NOMO-1 (cell line): ENCODE results near the gene NNT.

ENCODE experiments used
- DNase-seq, 2 experiments: peaks; one replicate each; lab custom pipeline; 2025; ENCODE audit not compliant: unreplicated experiment in 2 of 2; lab: John Stamatoyannopoulos, UW

Gene NNT

GRCh38 chr5:43620944-43621505 is 18.0 kb downstream of the NNT start:
- no peak for DNase-seq

GRCh38 chr5:43622074-43622473 is 19.1 kb downstream of the NNT start:
- DNase-seq, result no peak

- no peak for DNase-seq
Observed at GRCh38 chr5:43623048-43623680, 20.2 kb downstream of the NNT start.

- DNase-seq, result peak in 1 of 2 experiments; percentile 42
Observed at GRCh38 chr5:43627028-43627427, 24.0 kb downstream of the NNT start.

- DNase-seq, result peak; percentile 42 to 96
Observed at GRCh38 chr5:43631182-43631910, 28.4 kb downstream of the NNT start.

GRCh38 chr5:43634621-43635020 is 31.6 kb downstream of the NNT start:
- DNase-seq, result peak; percentile 40 to 75

GRCh38 chr5:43635374-43635773 is 32.4 kb downstream of the NNT start:
- no peak for DNase-seq

GRCh38 chr5:43636076-43636475 is 33.1 kb downstream of the NNT start:
- no peak for DNase-seq

GRCh38 chr5:43637416-43637815 is 34.4 kb downstream of the NNT start:
- DNase-seq, result no peak

- peak in 1 of 2 experiments; percentile 14 for DNase-seq
Observed at GRCh38 chr5:43638107-43638506, 35.1 kb downstream of the NNT start.

GRCh38 chr5:43638546-43638945 is 35.6 kb downstream of the NNT start:
- no peak for DNase-seq

- DNase-seq, result no peak
Observed at GRCh38 chr5:43639566-43639965, 36.6 kb downstream of the NNT start.

GRCh38 chr5:43642428-43642827 is 39.4 kb downstream of the NNT start:
- DNase-seq, result no peak

- DNase-seq, result no peak
Observed at GRCh38 chr5:43643327-43643726, 40.3 kb downstream of the NNT start.

- no peak for DNase-seq
Observed at GRCh38 chr5:43643750-43644149, 40.8 kb downstream of the NNT start.

GRCh38 chr5:43646992-43647391 is 44.0 kb downstream of the NNT start:
- no peak for DNase-seq

- DNase-seq, result no peak
Observed at GRCh38 chr5:43647789-43648188, 44.8 kb downstream of the NNT start.

GRCh38 chr5:43648499-43649124 is 45.6 kb downstream of the NNT start:
- no peak for DNase-seq

GRCh38 chr5:43649256-43649655 is 46.3 kb downstream of the NNT start:
- no peak for DNase-seq

GRCh38 chr5:43652537-43653302 is 49.7 kb downstream of the NNT start:
- no peak for DNase-seq

- DNase-seq, result no peak
Observed at GRCh38 chr5:43658509-43658908, 55.5 kb downstream of the NNT start.
